ENCODE data around the gene SLC1A1. TPM values are rescaled to one million over a fixed set of nuclear protein-coding genes. Genes with fewer than 3 reads are reported as not detected.

The SLC1A1 gene
- 1 to 10 TPM; 1.7 TPM for total RNA-seq

GRCh38 chr9:4489919-4490704 lies at the start of gene SLC1A1:
SLC1A1 (plus strand) TSS chr9:4490468; CDS start chr9:4490680, 212 bp downstream.

Other genes with a start within 250 kb of the SLC1A1 start
- 1 to 10 TPM; 1.3 to 1.7 TPM for gene GLIS3, start 190.4 kb upstream of the SLC1A1 start, total RNA-seq
- gene PLPP6, start 171.8 kb downstream of the SLC1A1 start, total RNA-seq: 1 to 10 TPM; 6.3 to 9.3 TPM
- gene SPATA6L, start 176.0 kb downstream of the SLC1A1 start, total RNA-seq: under 1 TPM; under 0.01 to 0.34 TPM
- 10 to 100 TPM; 11.7 to 12.7 TPM for gene CDC37L1, start 189.1 kb downstream of the SLC1A1 start, total RNA-seq

Data from melanocyte of skin (primary cell).